ENCODE data around the gene MAGT1. TPM values are rescaled to one million over a fixed set of nuclear protein-coding genes. Genes with fewer than 3 reads are reported as not detected.
"Not testable (repeated sequence)": the region's sequence is repeated elsewhere in the genome, so short reads cannot be mapped to it uniquely, and the experiment has no call there.

MAGT1 gene
- total RNA-seq, 4 donors from 2014 or later: 25.1 to 49.2 (median 34.2) TPM

GRCh38 chrX:77924320-77924859 lies 29.2 kb upstream of the MAGT1 start:
- DNase-seq: no peak
- no peaks in the 10 kb centered on the region for H3K27me3 ChIP-seq
- WGBS, 2 donors (ENCODE audit: low coverage in 1 of 2): 65% methylated on average over 8 of the region's 8 CpGs; no CpG with 5 or more reads in 1 of the 2 donors
- in situ Hi-C loops (cut with MboI; ENCODE audit: low pct_ligation_motif_present in 1 of 4, low pct_unique_long_range_greater_than_20kb in 1 of 4, low sequenced_read_pairs in 3 of 4): loop anchor here in 1 of 4 donors (25.0 kb wide), 1 partner anchor 188 kb away; the partner anchor contains the start of gene PGK1
- H3K27ac ChIP-seq: no peak overlapping the region
- H3K36me3 ChIP-seq: no peaks in the 10 kb centered on the region
- TF ChIP-seq EP300 (IDR thresholded peaks at IDR 0.05; ENCODE audit: low read depth) (no peak), POLR2A (IDR thresholded peaks at IDR 0.05) (no peak), POLR2AphosphoS5 (IDR thresholded peaks at IDR 0.05) (no peak), CTCF (IDR thresholded peaks at IDR 0.05) (no peak)
- peaks cover 0 to 9% (median 0%) of the 10 kb centered on the region in 4 donors for H3K4me1 ChIP-seq
- intact Hi-C loops (cut with DNase I; ENCODE audit: low total_unique reads): no loop called here
- H3K4me3 ChIP-seq: no peak overlapping the region
- no peaks in the 10 kb centered on the region for H3K9me3 ChIP-seq

DNA sequence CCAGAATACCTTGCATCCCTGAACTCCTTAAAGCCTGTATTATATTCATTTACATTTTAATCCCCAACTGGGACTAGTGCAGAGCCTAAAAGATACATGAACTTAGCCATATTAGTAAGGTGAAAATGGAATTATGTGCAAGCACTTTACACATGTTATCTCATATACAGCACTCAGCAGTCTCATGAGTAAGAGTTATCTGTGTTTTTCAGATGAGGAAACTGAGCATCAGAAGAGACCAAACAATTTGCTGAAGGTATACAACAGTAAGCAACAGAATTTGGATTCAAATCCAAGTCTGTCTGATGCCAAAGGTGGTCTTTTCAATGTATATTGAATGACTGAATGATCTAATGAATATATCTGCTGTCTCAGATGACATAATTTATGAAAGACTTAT lies 27.6 kb upstream of the MAGT1 start:
- H3K4me1 ChIP-seq: peaks cover 0 to 9% (median 0%) of the 10 kb centered on the region in 4 donors
- no peaks in the 10 kb centered on the region for H3K36me3 ChIP-seq
- no peaks in the 10 kb centered on the region for H3K27me3 ChIP-seq
- intact Hi-C loops (cut with DNase I; ENCODE audit: low total_unique reads) (no loop called here), in situ Hi-C loops (cut with MboI; ENCODE audit: low pct_ligation_motif_present in 1 of 4, low pct_unique_long_range_greater_than_20kb in 1 of 4, low sequenced_read_pairs in 3 of 4) (loop anchor here in 1 of 4 donors (25.0 kb wide), 1 partner anchor 190 kb away; the partner anchor contains the start of gene PGK1)
- TF ChIP-seq POLR2AphosphoS5 (IDR thresholded peaks at IDR 0.05) (no peak), CTCF (IDR thresholded peaks at IDR 0.05) (no peak), EP300 (IDR thresholded peaks at IDR 0.05; ENCODE audit: low read depth) (no peak), POLR2A (IDR thresholded peaks at IDR 0.05) (no peak)
- no peak for DNase-seq
- no peak overlapping the region for H3K27ac ChIP-seq
- H3K9me3 ChIP-seq: no peaks in the 10 kb centered on the region
- H3K4me3 ChIP-seq: no peak overlapping the region

DNA sequence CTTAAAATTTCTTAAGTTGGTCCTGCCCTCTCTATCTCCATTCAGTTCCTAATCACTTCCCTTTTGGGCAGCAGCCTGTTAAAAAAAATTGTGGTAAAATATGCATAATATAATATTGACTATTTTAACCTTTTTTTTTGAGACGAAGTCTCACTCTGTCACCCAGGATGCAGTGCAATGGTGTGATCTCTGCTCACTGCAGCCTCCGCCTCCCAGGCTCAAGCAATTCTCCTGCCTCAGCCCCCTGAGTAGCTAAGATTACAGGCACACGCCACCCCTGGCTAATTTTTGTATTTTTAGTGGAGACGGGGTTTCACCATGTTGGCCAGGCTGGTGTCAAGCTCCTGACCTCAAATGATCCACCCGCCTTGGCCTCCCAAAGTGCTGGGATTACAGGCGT lies 24.1 kb upstream of the MAGT1 start:
- WGBS, 2 donors (ENCODE audit: low coverage in 1 of 2): 80 to 88% methylated on average over 1 to 6 of the region's 6 CpGs
- in situ Hi-C loops (cut with MboI; ENCODE audit: low pct_ligation_motif_present in 1 of 4, low pct_unique_long_range_greater_than_20kb in 1 of 4, low sequenced_read_pairs in 3 of 4): loop anchor here in 2 of 4 donors (10.0 to 25.0 kb wide), 2 partner anchors 105 to 193 kb away; partner anchors contain the start of gene PGK1 (in 1 of the 2)

GRCh38 chrX:77918568-77918967 lies 23.3 kb upstream of the MAGT1 start:
- Histone ChIP-seq H3K27me3 (no peaks in the 10 kb centered on the region), H3K36me3 (no peaks in the 10 kb centered on the region), H3K4me1 (peaks cover 0 to 3% (median under 1%) of the 10 kb centered on the region in 4 donors), H3K4me3 (no peak overlapping the region), H3K9me3 (no peaks in the 10 kb centered on the region), H3K27ac (no peak overlapping the region)
- no peak for DNase-seq
- intact Hi-C loops (cut with DNase I; ENCODE audit: low total_unique reads) (no loop called here), in situ Hi-C loops (cut with MboI; ENCODE audit: low pct_ligation_motif_present in 1 of 4, low pct_unique_long_range_greater_than_20kb in 1 of 4, low sequenced_read_pairs in 3 of 4) (loop anchor here in 2 of 4 donors (10.0 to 25.0 kb wide), 2 partner anchors 106 to 194 kb away; partner anchors contain the start of gene PGK1 (in 1 of the 2))
- WGBS, 2 donors (ENCODE audit: low coverage in 1 of 2): 60% methylated on average over 3 of the region's 3 CpGs; no CpG with 5 or more reads in 1 of the 2 donors
- TF ChIP-seq CTCF (IDR thresholded peaks at IDR 0.05): no peak
- TF ChIP-seq EP300 (IDR thresholded peaks at IDR 0.05; ENCODE audit: low read depth): no peak
- TF ChIP-seq POLR2AphosphoS5 (IDR thresholded peaks at IDR 0.05): no peak
- TF ChIP-seq POLR2A (IDR thresholded peaks at IDR 0.05): no peak

More for the DNA sequence above, 24.1 kb upstream of the MAGT1 start:
- intact Hi-C loops (cut with DNase I; ENCODE audit: low total_unique reads); H3K36me3 ChIP-seq; H3K27ac ChIP-seq; H3K4me3 ChIP-seq; H3K27me3 ChIP-seq; DNase-seq; H3K4me1 ChIP-seq; H3K9me3 ChIP-seq: not testable (repeated sequence)
